GM19395 (cell line): ENCODE measurements around the gene FAM193B.
A peak's percentile ranks its signal among the peaks of the same experiment; 100 is the strongest.
"Not testable (repeated sequence)": the region's sequence is repeated elsewhere in the genome, so short reads cannot be mapped to it uniquely, and the experiment has no call there.

Source experiments
- ATAC-seq: cut with Tn5 transposase; IDR thresholded peaks from one replicate; pipeline ENCODE4 v1.9.1; 2021; ENCODE audit warnings: mild to moderate bottlenecking, moderate library complexity; ENCODE audit not compliant: unreplicated experiment

Gene FAM193B

GRCh38 chr5:177578316-177578715, 24.0 kb upstream of the FAM193B start:
- no peak for ATAC-seq

GRCh38 chr5:177576169-177576568, 21.8 kb upstream of the FAM193B start:
- no peak for ATAC-seq

- no peak for ATAC-seq
Measured at GRCh38 chr5:177575488-177575887, 21.1 kb upstream of the FAM193B start.

- ATAC-seq: no peak
Measured at GRCh38 chr5:177569894-177570293, 15.5 kb upstream of the FAM193B start.

DNA sequence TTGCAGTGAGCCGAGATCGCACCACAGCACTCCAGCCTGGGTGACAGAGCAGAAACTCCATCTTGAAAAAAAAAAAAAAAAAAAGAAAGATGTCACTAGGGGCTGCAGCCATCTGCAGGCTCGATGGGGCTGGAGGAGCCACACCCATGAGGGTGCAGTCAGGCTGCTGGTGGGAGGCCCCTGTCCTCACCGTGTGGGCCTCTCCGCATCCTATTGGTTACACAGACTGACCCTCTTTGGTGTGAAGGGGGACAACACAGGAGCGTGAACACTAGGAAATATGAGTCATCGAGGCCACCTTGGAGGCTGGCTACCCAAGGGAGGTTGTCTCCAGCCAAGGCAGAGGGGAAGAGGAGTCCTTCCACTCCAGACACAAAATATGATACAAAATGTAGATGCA, 14.0 kb upstream of the FAM193B start:
- ATAC-seq: no peak

- ATAC-seq: no peak
Measured at GRCh38 chr5:177565046-177565445, 10.7 kb upstream of the FAM193B start.

DNA sequence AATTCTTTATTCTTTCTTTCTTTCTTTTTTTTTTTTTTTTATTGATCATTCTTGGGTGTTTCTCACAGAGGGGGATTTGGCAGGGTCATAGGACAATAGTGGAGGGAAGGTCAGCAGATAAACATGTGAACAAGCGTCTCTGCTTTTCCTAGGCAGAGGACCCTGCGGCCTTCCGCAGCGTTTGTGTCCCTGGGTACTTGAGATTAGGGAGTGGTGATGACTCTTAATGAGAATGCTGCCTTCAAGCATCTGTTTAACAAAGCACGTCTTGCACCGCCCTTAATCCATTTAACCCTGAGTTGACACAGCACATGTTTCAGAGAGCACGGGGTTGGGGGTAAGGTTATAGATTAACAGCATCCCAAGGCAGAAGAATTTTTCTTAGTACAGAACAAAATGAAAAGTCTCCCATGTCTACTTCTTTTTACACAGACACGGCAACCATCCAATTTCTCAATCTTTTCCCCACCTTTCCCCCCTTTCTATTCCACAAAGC, 5.1 kb upstream of the FAM193B start:
- not testable (repeated sequence) for ATAC-seq

DNA sequence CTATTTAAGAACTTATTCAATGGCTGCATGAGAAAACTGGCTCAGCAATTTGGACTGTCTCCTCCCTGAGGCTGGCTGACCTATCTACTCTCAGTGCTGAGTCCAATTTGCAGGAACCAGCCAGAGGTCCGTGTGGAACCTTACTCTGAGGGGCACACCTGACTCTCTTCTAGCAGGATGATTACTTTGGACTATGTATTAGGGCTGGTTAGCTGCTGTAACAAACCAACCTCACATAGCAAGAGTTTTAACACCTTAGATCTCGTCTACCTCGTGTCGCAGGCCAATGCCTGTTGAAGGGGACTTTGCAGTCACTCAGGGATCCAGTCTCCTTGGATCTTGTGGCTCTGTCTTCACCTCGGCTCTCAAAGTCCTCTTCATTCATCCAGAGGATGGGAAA, 3.4 kb upstream of the FAM193B start:
- no peak for ATAC-seq

DNA sequence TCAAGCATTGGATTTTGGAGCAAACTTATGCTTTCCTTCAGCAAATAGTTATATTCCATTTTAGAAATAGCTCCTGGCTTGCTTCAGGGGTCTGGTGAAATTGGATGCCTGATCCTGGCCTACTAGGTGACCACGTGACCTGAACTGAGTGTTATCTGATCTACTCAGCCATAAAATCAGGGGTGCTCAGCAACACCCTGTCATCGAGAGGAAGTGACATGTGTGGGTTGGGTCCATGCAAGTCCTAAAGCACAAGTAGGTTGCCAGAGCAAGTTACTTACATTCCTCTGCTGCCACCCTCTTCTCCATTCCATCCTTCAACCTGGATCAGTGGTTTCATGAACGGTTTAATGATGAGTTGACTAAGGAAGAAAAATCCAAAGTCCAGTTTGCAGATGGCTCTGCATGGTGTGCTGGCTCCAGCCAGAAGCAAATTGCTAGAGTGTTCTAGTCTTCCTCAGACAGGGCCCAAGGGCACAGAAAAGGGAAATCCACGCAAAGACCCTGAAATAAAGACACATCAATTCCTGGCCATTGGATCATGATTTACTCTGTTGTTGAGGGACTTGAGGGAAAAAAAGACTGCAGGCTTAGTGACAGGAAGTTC, 2.8 kb upstream of the FAM193B start:
- ATAC-seq: no peak

- ATAC-seq: no peak
Measured at GRCh38 chr5:177555665-177556064, 1.3 kb upstream of the FAM193B start.

DNA sequence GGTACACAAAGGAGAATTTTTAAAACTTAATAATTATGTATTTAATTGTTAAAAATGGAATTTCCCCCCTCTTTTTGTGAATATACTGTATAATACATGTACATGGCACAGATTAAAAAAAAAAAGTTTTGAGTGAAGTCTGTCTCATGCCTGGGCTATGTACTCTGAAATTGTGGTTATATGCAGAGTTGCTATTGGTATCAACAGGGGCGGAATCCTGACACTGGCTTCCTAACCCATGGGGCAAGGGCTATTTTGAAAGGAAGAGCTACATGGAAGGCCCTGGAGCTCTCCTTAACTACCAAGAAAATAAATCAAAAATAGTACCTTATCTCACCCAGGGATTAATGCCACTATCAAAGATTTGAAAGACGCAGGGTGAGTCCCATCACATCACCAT, 865 bp upstream of the FAM193B start:
- no peak for ATAC-seq

GRCh38 chr5:177553671-177554429, 513 bp downstream of the FAM193B start:
- peak; percentile 38 for ATAC-seq

DNA sequence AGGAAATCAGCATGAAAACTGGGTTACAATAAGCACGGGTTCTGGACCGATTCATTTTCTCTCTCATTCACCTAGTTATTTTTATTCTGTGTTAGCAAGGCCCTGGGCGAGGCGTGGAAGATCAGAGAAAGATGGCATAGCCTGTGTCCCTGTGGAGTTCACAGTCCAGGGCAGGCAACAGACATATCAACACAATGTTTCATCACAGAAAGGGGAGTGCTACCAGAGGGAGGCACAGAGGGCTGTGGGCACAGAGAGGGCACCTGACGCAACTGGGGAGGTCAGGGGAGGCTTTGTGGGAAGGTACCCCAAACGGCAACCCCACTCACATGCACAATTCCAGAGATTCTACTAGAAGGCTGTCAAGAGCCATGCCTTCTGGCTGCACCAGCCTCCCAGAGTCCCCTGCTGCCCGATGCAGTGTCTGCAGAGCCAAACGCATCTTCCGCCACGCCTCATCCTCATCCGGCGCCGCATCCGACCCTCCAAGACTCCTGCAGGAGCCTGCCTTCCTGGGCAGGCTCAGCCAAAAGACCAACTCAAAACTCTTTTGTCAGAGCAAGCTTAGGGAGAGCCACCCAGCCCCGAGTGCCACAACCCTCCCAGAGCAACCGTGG, 1.4 kb downstream of the FAM193B start:
- no peak for ATAC-seq

GRCh38 chr5:177550122-177550521, 4.2 kb downstream of the FAM193B start:
- no peak for ATAC-seq

GRCh38 chr5:177548495-177548894, 5.9 kb downstream of the FAM193B start:
- ATAC-seq: no peak

- ATAC-seq: no peak
Measured at GRCh38 chr5:177547736-177548135, 6.6 kb downstream of the FAM193B start.

DNA sequence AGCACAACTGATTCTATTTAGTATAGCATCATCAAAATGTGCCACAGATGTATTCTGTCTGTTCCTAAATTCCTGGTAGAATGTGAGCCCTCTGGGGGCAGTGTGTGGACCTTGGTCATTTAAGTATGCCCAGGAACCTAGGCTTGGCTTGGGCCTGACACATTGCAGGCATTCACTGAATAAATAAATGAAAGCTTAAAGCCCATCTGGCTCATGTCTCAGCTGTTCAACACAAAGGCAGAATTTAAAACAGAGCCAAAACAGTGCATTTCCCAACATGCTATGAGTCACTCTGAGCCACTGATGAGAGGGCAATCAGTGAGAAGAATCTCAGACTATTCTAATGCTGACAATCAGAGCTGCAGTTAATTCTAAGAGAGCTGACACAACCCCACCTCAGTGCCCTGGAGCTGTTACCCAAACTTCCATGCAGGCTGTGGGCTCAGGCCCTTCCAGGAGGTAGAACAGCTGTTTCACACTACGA, 8.1 kb downstream of the FAM193B start:
- ATAC-seq: no peak

GRCh38 chr5:177545487-177546257, 8.7 kb downstream of the FAM193B start:
- ATAC-seq: no peak

DNA sequence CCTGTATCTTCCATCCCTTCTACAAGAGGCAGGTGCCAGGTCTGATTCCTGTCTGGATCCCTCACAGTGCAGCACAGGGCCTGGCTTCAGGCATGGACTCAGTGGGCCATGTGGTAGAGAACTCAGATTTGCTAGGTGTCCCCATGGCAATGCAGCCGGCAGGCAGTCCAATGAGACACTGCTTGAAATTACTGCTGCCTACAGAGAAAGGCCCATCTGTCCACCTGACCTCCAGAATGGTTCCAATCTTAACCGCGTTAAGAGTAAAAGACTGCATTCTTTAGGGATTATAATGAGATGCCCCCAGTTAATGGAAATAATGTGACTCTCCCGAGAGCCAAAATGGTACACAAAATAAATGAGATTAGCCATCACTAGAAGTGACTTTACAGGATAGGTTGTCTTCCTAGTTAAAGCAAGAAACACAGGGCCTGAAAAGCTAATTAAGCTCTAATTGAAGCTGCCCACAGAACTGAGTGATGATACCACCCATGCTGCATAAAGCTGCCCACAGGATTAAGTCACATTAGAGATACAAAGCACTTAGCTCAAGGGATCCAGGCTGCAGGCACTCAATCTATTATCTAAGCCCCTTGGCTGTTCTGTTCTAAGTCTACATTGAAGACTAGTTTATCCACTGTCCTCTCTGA, 11.4 kb downstream of the FAM193B start:
- ATAC-seq: no peak

DNA sequence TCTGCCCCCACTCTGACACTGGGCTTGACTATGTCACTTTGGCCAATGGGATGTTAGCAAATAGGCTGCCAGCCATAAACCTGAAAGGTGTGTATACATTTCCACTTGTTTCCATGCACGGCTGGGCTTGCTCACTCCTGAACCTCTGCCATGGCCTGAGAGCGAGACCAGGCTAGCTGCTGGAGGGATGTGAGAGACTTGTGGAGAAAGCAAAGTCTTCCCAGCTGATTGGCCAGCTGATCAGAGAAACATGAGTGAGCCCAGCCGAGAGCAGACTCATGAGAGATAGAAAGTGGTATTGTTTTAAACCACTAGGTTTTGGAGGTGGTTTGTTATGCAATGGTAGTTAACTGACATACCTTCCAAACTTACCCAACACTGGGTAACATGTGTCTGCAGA, 13.9 kb downstream of the FAM193B start:
- no peak for ATAC-seq

- no peak for ATAC-seq
Measured at GRCh38 chr5:177539411-177539810, 15.0 kb downstream of the FAM193B start.
